Psoas muscle (tissue), 8 donors: ENCODE measurements around the gene CD44. TPM values are rescaled to one million over a fixed set of nuclear protein-coding genes. Genes with fewer than 3 reads are reported as not detected.

Experiments used
- ATAC-seq, 4 donors: fragments of 200-7000 bp; cut with Tn5 transposase; one replicate each; pipeline ENCODE4 v1.9.1; 2020; ENCODE audit warnings: moderate library complexity in 3 of 4, mild to moderate bottlenecking in 2 of 4
- DNase-seq, 2 donors: peaks; one replicate each; pipeline ENCODE4 v3.0.0-alpha.2; 2020
- H3K27ac ChIP-seq: fragments of 200-600 bp; one replicate; pipeline ENCODE4 v1.8.0; 2022
- H3K27me3 ChIP-seq, 3 donors: fragments of 200-600 bp in 1 of 3; one replicate each; pipeline versions ENCODE4 v1.6.1 to v1.8.0; 2013 to 2022; ENCODE audit warnings: low read length in 2 of 3, mild to moderate bottlenecking in 2 of 3, moderate library complexity in 1 of 3; ENCODE audit not compliant: insufficient read depth in 3 of 3
- H3K36me3 ChIP-seq, 2 donors: fragments of 200-600 bp in 1 of 2; one replicate each; pipeline versions ENCODE4 v1.6.1 to v1.8.0; 2013 to 2022; ENCODE audit warnings: low read depth in 1 of 2, mild to moderate bottlenecking in 1 of 2, moderate library complexity in 1 of 2; ENCODE audit not compliant: insufficient read depth in 1 of 2
- H3K4me1 ChIP-seq: fragments of 200-600 bp; one replicate; pipeline ENCODE4 v1.8.0; 2022
- H3K4me3 ChIP-seq: fragments of 200-600 bp; one replicate; pipeline ENCODE4 v1.8.0; 2022; ENCODE audit warnings: mild to moderate bottlenecking
- H3K9me3 ChIP-seq: fragments of 200-600 bp; one replicate; pipeline ENCODE4 v1.8.0; 2022
- WGBS, 3 donors: extraction: QIAGEN DNeasy Blood & Tissue Kit; methylation state at CpG; one replicate each; pipeline versions ENCODE4 v1.1.6 to v1.1.7; 2013; 5-methylcytosine and 5-hydroxymethylcytosine counted together
- intact Hi-C, 2 donors: fragments of 100-400 bp; cut with DNase I; formaldehyde crosslinking; loops; one replicate each; pipeline versions ENCODE4 v1.11.0 to v1.14.2; 2022
- polyA plus RNA-seq, 3 donors: library from polyadenylated mRNA; stranded (reverse); fragments of 200-250 nt; gene quantifications; one replicate each; pipeline ENCODE4 v1.2.3, GENCODE V29; 2013
- total RNA-seq, 4 donors: library from RNA; stranded (reverse); fragmentation: NEBNext Ultra II Directional in 2 of 4; extraction: Animal tissue kit (Norgen Biotek cat#: 25700) in 2 of 4; gene quantifications; one replicate each; pipeline versions ENCODE4 v1.2.1 to v1.2.4, GENCODE V29; 2021 to 2023
- TF ChIP-seq, protein P1 (sequence below): fragments of 200-600 bp; IDR thresholded peaks from one replicate; pipeline ENCODE4 v1.8.0; 2022; ENCODE audit warnings: antibody characterized with exemption
- donor health status: healthy with polysubstance abuse.
- donor health status: DM: no; HTN: no; CAD: no; lungs with moderate emphysema.
- donor health status: Bipolar disorder and iron deficiency.
- donor health status: healthy.
- donor health status: DM: yes; HTN: yes; CAD: no.
- donor health status: DM: no; HTN: no; CAD: no.
- donor health status: DM: no; HTN: no; CAD: no.
- donor health status: DM: yes; HTN: yes; CAD: no.

The CD44 gene
- total and polyA plus RNA-seq, 7 donors = 3.4 to 35.4 (median 23.2) TPM

GRCh38 chr11:35190804-35191348 is 51.9 kb downstream of the CD44 start:
- WGBS, 3 donors = 95 to 99% (median 97%) methylated on average over 6 of the region's 6 CpGs
- no peak for DNase-seq
- ATAC-seq = peak in 2 of 4 donors; percentile 42 to 47
- no peak overlapping the region for H3K4me3 ChIP-seq
- no peaks in the 10 kb centered on the region for H3K9me3 ChIP-seq
- intact Hi-C loops = no loop called here
- no peak overlapping the region for H3K27ac ChIP-seq
- TF ChIP-seq, protein P1, sequence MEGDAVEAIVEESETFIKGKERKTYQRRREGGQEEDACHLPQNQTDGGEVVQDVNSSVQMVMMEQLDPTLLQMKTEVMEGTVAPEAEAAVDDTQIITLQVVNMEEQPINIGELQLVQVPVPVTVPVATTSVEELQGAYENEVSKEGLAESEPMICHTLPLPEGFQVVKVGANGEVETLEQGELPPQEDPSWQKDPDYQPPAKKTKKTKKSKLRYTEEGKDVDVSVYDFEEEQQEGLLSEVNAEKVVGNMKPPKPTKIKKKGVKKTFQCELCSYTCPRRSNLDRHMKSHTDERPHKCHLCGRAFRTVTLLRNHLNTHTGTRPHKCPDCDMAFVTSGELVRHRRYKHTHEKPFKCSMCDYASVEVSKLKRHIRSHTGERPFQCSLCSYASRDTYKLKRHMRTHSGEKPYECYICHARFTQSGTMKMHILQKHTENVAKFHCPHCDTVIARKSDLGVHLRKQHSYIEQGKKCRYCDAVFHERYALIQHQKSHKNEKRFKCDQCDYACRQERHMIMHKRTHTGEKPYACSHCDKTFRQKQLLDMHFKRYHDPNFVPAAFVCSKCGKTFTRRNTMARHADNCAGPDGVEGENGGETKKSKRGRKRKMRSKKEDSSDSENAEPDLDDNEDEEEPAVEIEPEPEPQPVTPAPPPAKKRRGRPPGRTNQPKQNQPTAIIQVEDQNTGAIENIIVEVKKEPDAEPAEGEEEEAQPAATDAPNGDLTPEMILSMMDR = no peak
- peaks cover 0 to 13% of the 10 kb centered on the region in 2 donors for H3K36me3 ChIP-seq
- no peaks in the 10 kb centered on the region for H3K27me3 ChIP-seq
- no peaks in the 10 kb centered on the region for H3K4me1 ChIP-seq

GRCh38 chr11:35192347-35192746 is 53.4 kb downstream of the CD44 start:
- WGBS, 3 donors = 23 to 47% (median 39%) methylated on average over 3 of the region's 3 CpGs
- TF ChIP-seq, protein P1 = no peak
- no peaks in the 10 kb centered on the region for H3K9me3 ChIP-seq
- DNase-seq = peak; percentile 50
- no peaks in the 10 kb centered on the region for H3K4me1 ChIP-seq
- H3K36me3 ChIP-seq = peaks cover 0 to 13% of the 10 kb centered on the region in 2 donors
- no peak overlapping the region for H3K4me3 ChIP-seq
- intact Hi-C loops = no loop called here
- ATAC-seq = peak in 3 of 4 donors; percentile 48 to 73 (median 63)
- H3K27ac ChIP-seq = no peak overlapping the region
- H3K27me3 ChIP-seq = no peaks in the 10 kb centered on the region

- Histone ChIP-seq H3K36me3 (peaks cover 0 to 13% of the 10 kb centered on the region in 2 donors), H3K4me3 (no peak overlapping the region), H3K4me1 (no peaks in the 10 kb centered on the region), H3K27ac (no peak overlapping the region), H3K9me3 (no peaks in the 10 kb centered on the region), H3K27me3 (no peaks in the 10 kb centered on the region)
- intact Hi-C loops = no loop called here
- TF ChIP-seq, protein P1 = no peak
- DNase-seq (no peak), ATAC-seq (no peak)
- 93 to 95% (median 93%) methylated on average over 6 of the region's 6 CpGs for whole genome bisulfite sequencing, 3 donors
Measured at GRCh38 chr11:35193767-35194166, 54.8 kb downstream of the CD44 start.

DNA sequence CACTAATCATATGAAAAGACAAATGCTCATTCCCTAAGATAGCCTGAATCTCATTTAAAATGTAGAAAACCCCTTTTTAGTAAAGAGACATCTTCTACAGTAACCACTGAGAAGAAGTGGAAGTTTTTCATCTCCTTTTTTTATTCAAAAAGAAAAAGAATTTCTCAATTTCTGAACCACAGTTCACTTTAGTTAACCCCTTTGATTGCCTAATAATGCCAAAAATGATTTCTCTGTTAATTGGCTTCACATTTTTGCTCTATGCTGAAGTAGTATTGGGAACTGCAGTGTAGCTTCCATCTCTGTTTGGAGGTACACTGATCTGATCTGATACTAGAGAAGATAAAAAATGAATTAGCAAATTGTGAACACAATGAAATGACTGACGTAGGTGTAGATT is 58.3 kb downstream of the CD44 start:
- peaks cover 4 to 6% of the 10 kb centered on the region in 2 donors for H3K36me3 ChIP-seq
- WGBS, 3 donors = 93 to 100% (median 97%) methylated on average over 1 of the region's 1 CpG
- intact Hi-C loops = no loop called here

More for the DNA sequence above, 58.3 kb downstream of the CD44 start:
- Histone ChIP-seq H3K4me1 (no peaks in the 10 kb centered on the region), H3K4me3 (no peak overlapping the region), H3K9me3 (no peaks in the 10 kb centered on the region), H3K27me3 (no peaks in the 10 kb centered on the region), H3K27ac (no peak overlapping the region)
- ATAC-seq (no peak), DNase-seq (no peak)
- TF ChIP-seq, protein P1 = no peak
